ENCODE data around the gene ZNF668. TPM values are rescaled to one million over a fixed set of nuclear protein-coding genes. Genes with fewer than 3 reads are reported as not detected.
A peak's percentile ranks its signal among the peaks of the same experiment; 100 is the strongest.

ZNF668 gene
- total RNA-seq, result 10 to 100 TPM in 1 of 4 donors, 1 to 10 TPM in 3; 5.2 to 12.5 (median 7.7) TPM
- polyA plus RNA-seq, result 10 to 100 TPM in 1 of 3 donors, 1 to 10 TPM in 2; 4.8 to 11.7 (median 4.9) TPM

- DNase-seq, result peak; percentile 99
- H3K27ac ChIP-seq, result peak within 1 kb of the TSS; percentile 93 to 97 (median 96)
- WGBS, 2 donors, result 0% methylated on average over 48 of the region's 48 CpGs
- peaks cover 24 to 32% (median 29%) of the 10 kb centered on the region in 4 donors for H3K36me3 ChIP-seq
- H3K4me3 ChIP-seq, result peak within 1 kb of the TSS; percentile 91 to 99 (median 97)
- intact Hi-C loops (cut with DNase I), result loop anchor here (1.0 to 2.0 kb wide), 3 partner anchors 41 to 77 kb away; partner anchors contain the start of gene STX4
- peaks cover 0 to 31% (median 27%) of the 10 kb centered on the region in 4 donors for H3K4me1 ChIP-seq
- H3K9me3 ChIP-seq, result no peaks in the 10 kb centered on the region
- no peaks in the 10 kb centered on the region for H3K27me3 ChIP-seq
- TF ChIP-seq POLR2A (IDR thresholded peaks at IDR 0.05), result peak; percentile 45 to 57
- peak in 1 of 4 donors; percentile 30 for TF ChIP-seq EP300 (IDR thresholded peaks at IDR 0.05)
- TF ChIP-seq CTCF (IDR thresholded peaks at IDR 0.05), result no peak
- TF ChIP-seq POLR2AphosphoS5 (IDR thresholded peaks at IDR 0.05), result peak; percentile 73 to 85 (median 82)
Observed at GRCh38 chr16:31073970-31074813, at the start of gene ZNF668, which contains the start of gene ZNF646. Gene ZNF668 (minus strand): TSS chr16:31074240. CDS start chr16:31064459, 9,781 bp downstream. Gene ZNF646 (plus strand): TSS chr16:31074422. CDS start chr16:31076325, 1,903 bp downstream.

GRCh38 chr16:31120129-31120528, 46.1 kb upstream of the ZNF668 start:
- Histone ChIP-seq H3K9me3 (no peaks in the 10 kb centered on the region), H3K27ac (peak overlapping the region; percentile 92 to 98 (median 96)), H3K36me3 (peaks cover 12 to 59% (median 27%) of the 10 kb centered on the region in 4 donors), H3K4me1 (peaks cover 0 to 24% (median 21%) of the 10 kb centered on the region in 4 donors), H3K4me3 (no peak overlapping the region), H3K27me3 (no peaks in the 10 kb centered on the region)
- DNase-seq, result no peak
- TF ChIP-seq EP300 (IDR thresholded peaks at IDR 0.05) (no peak), CTCF (IDR thresholded peaks at IDR 0.05) (no peak)
- 92 to 96% methylated on average over 16 of the region's 16 CpGs for WGBS, 2 donors
- intact Hi-C loops (cut with DNase I), result no loop called here

- no peak for DNase-seq
- WGBS, 2 donors, result 47 to 62% methylated on average over 9 of the region's 9 CpGs
- Histone ChIP-seq H3K27me3 (no peaks in the 10 kb centered on the region), H3K27ac (peak overlapping the region; percentile 92 to 98 (median 96)), H3K4me3 (peak overlapping the region; percentile 67 to 97 (median 90)), H3K36me3 (peaks cover 12 to 45% (median 27%) of the 10 kb centered on the region in 4 donors), H3K9me3 (no peaks in the 10 kb centered on the region), H3K4me1 (peaks cover 0 to 31% (median 21%) of the 10 kb centered on the region in 4 donors)
- TF ChIP-seq POLR2A (IDR thresholded peaks at IDR 0.05), result no peak
- TF ChIP-seq EP300 (IDR thresholded peaks at IDR 0.05), result no peak
- TF ChIP-seq POLR2AphosphoS5 (IDR thresholded peaks at IDR 0.05), result peak in 2 of 4 donors; percentile 11 to 15
- no peak for TF ChIP-seq CTCF (IDR thresholded peaks at IDR 0.05)
- intact Hi-C loops (cut with DNase I), result loop anchor here (1.0 to 10.0 kb wide), 2 partner anchors 24 to 336 kb away; partner anchors contain the start of gene ARMC5
Observed at GRCh38 chr16:31118223-31119155, 44.4 kb upstream of the ZNF668 start.

Data from sigmoid colon (tissue), 7 donors.